Measurements from ENCODE around the gene PRR5L.

GRCh38 chr11:36487619-36488018 lies 191.5 kb downstream of the PRR5L start:
- TF ChIP-seq CTCF (IDR thresholded peaks at IDR 0.05; ENCODE audit: low read length) (no peak), EZH2phosphoT487 (IDR thresholded peaks at IDR 0.05; ENCODE audit: low read length) (no peak), EZH2 (optimal IDR thresholded peaks at IDR 0.05; ENCODE audit: low read depth, low read length) (no peak)

Data from MM.1S (cell line).